ENCODE results near the gene HCFC1.

Gene HCFC1

GRCh38 chrX:153934148-153934761 is 37.4 kb downstream of the HCFC1 start:
- no peak for DNase-seq (ENCODE audit: low read depth, low spot score)
- TF ChIP-seq CTCF (IDR thresholded peaks at IDR 0.05; ENCODE audit: low read depth, low read length): no peak
- in situ Hi-C loops (cut with HindIII; ENCODE audit: low sequenced_read_pairs): no loop called here
- H3K4me3 ChIP-seq (ENCODE audit: low read depth, low read length): peak overlapping the region; percentile 75

GRCh38 chrX:153933748-153934147 is 37.9 kb downstream of the HCFC1 start:
- in situ Hi-C loops (cut with HindIII; ENCODE audit: low sequenced_read_pairs): no loop called here
- TF ChIP-seq CTCF (IDR thresholded peaks at IDR 0.05; ENCODE audit: low read depth, low read length): no peak
- H3K4me3 ChIP-seq (ENCODE audit: low read depth, low read length): peak overlapping the region; percentile 75
- no peak for DNase-seq (ENCODE audit: low read depth, low spot score)

GRCh38 chrX:153932220-153932915 is 39.2 kb downstream of the HCFC1 start:
- no peak for DNase-seq (ENCODE audit: low read depth, low spot score)
- in situ Hi-C loops (cut with HindIII; ENCODE audit: low sequenced_read_pairs): no loop called here
- TF ChIP-seq CTCF (IDR thresholded peaks at IDR 0.05; ENCODE audit: low read depth, low read length): no peak
- no peak overlapping the region for H3K4me3 ChIP-seq (ENCODE audit: low read depth, low read length)

- DNase-seq (ENCODE audit: low read depth, low spot score): no peak
- H3K4me3 ChIP-seq (ENCODE audit: low read depth, low read length): no peak overlapping the region
- in situ Hi-C loops (cut with HindIII; ENCODE audit: low sequenced_read_pairs): no loop called here
- no peak for TF ChIP-seq CTCF (IDR thresholded peaks at IDR 0.05; ENCODE audit: low read depth, low read length)
Measured at GRCh38 chrX:153931748-153932147, 39.9 kb downstream of the HCFC1 start.

- in situ Hi-C loops (cut with HindIII; ENCODE audit: low sequenced_read_pairs): no loop called here
- TF ChIP-seq CTCF (IDR thresholded peaks at IDR 0.05; ENCODE audit: low read depth, low read length): no peak
- no peak overlapping the region for H3K4me3 ChIP-seq (ENCODE audit: low read depth, low read length)
Measured at GRCh38 chrX:153931151-153931550, 40.5 kb downstream of the HCFC1 start.

GRCh38 chrX:153930011-153930910 is 41.4 kb downstream of the HCFC1 start:
- TF ChIP-seq CTCF (IDR thresholded peaks at IDR 0.05; ENCODE audit: low read depth, low read length): no peak
- no peak for DNase-seq (ENCODE audit: low read depth, low spot score)
- no peak overlapping the region for H3K4me3 ChIP-seq (ENCODE audit: low read depth, low read length)
- in situ Hi-C loops (cut with HindIII; ENCODE audit: low sequenced_read_pairs): no loop called here

More at GRCh38 chrX:153931151-153931550, 40.5 kb downstream of the HCFC1 start:
- DNase-seq (ENCODE audit: low read depth, low spot score): no peak

Measured in astrocyte of the spinal cord (primary cell).